ENCODE results near the gene ERF. TPM values are rescaled to one million over a fixed set of nuclear protein-coding genes. Genes with fewer than 3 reads are reported as not detected.
A peak's percentile ranks its signal among the peaks of the same experiment; 100 is the strongest.

Gene ERF
- total RNA-seq, 1 donor from 2014 or later: 111 TPM

GRCh38 chr19:42248270-42249148, 6.4 kb downstream of the ERF start:
- Mint-ChIP-seq H3K4me3 (ENCODE audit: low read depth) (no peak overlapping the region), H3K27me3 (no peaks in the 10 kb centered on the region), H3K27ac (no peak overlapping the region), H3K36me3 (ENCODE audit: insufficient read depth) (peaks cover 3% of the 10 kb centered on the region), H3K9me3 (ENCODE audit: low read depth) (no peaks in the 10 kb centered on the region), H3K4me1 (ENCODE audit: low read depth) (peaks cover 25% of the 10 kb centered on the region)
- no peak for DNase-seq (ENCODE audit: low spot score, unreplicated experiment)
- TF ChIP-seq, protein P1, sequence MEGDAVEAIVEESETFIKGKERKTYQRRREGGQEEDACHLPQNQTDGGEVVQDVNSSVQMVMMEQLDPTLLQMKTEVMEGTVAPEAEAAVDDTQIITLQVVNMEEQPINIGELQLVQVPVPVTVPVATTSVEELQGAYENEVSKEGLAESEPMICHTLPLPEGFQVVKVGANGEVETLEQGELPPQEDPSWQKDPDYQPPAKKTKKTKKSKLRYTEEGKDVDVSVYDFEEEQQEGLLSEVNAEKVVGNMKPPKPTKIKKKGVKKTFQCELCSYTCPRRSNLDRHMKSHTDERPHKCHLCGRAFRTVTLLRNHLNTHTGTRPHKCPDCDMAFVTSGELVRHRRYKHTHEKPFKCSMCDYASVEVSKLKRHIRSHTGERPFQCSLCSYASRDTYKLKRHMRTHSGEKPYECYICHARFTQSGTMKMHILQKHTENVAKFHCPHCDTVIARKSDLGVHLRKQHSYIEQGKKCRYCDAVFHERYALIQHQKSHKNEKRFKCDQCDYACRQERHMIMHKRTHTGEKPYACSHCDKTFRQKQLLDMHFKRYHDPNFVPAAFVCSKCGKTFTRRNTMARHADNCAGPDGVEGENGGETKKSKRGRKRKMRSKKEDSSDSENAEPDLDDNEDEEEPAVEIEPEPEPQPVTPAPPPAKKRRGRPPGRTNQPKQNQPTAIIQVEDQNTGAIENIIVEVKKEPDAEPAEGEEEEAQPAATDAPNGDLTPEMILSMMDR (IDR thresholded peaks at IDR 0.05; ENCODE audit: unreplicated experiment): no peak

DNA sequence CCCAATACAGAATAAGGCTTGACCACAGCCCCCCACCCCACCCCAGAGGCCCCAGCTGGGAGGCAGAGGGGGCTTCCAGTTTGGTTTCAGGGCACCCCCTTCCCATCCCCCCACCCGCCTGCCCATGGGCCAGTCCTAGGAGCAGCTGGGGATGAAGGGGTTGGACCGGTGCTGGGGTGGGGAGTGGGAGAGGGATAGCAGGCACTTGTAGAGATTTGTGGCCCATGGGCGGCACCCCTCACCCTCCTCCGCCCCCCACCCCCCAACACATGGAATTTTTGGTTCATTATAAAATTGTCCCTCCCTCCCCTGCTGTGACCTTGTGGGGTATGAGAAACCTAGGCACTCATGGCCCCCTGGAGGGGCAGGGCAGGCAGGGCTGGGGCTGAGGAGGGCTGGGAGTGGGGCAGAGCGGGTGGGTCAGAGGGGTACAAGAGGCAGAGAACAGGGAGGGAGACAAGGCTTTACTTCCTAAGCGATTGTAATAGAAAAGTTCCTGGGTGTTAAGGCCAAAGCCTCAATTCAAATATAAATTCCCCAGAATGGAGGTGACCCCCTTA, 7.2 kb downstream of the ERF start:
- Mint-ChIP-seq H3K36me3 (ENCODE audit: insufficient read depth) (peaks cover 3% of the 10 kb centered on the region), H3K9me3 (ENCODE audit: low read depth) (no peaks in the 10 kb centered on the region), H3K27ac (no peak overlapping the region), H3K27me3 (no peaks in the 10 kb centered on the region), H3K4me1 (ENCODE audit: low read depth) (peaks cover 27% of the 10 kb centered on the region), H3K4me3 (ENCODE audit: low read depth) (no peak overlapping the region)
- no peak for DNase-seq (ENCODE audit: low spot score, unreplicated experiment)
- TF ChIP-seq, protein P1 (IDR thresholded peaks at IDR 0.05; ENCODE audit: unreplicated experiment): no peak

GRCh38 chr19:42246922-42247639, 7.8 kb downstream of the ERF start:
- TF ChIP-seq, protein P1 (IDR thresholded peaks at IDR 0.05; ENCODE audit: unreplicated experiment): no peak
- Mint-ChIP-seq H3K4me3 (ENCODE audit: low read depth) (no peak overlapping the region), H3K9me3 (ENCODE audit: low read depth) (no peaks in the 10 kb centered on the region), H3K4me1 (ENCODE audit: low read depth) (peaks cover 21% of the 10 kb centered on the region), H3K27me3 (no peaks in the 10 kb centered on the region), H3K36me3 (ENCODE audit: insufficient read depth) (peaks cover 3% of the 10 kb centered on the region), H3K27ac (no peak overlapping the region)
- no peak for DNase-seq (ENCODE audit: low spot score, unreplicated experiment)

DNA sequence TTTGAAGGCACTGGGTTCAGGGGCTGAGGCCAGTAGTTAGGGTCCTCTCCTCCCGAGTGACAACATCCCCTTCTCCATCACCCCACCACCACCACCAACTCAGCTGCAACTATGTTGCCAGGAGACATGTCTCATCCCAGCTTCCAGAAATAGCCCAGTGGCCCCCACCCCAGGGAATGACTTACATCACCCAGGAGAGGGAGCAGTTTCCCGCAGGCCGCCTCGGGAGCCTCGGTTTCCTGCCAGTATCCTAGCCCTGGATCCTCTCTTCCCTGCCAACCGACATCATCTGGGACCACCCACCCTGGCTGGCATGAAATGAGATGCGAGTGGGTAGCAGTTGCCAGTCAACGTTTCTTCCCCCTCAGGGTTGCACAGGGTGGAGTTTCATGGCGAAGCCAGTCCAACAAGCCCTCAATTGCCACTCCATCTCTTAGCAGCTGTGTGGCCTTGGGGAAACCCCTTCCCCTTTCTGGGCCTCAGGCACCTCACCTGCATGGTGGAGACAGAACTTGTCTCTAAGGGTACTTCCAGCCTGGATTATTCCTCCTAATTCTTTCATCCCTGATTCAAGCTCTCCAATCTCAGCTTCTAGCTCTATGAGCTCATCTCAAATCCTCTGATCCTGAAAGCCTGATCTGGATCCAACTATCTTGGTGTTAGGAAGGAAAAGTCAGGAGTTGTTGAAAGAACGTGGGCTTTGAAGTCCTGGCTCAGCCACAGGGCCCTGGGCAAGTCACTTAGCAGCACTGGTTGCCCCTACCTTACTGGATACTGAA, 8.6 kb downstream of the ERF start:
- Mint-ChIP-seq H3K27ac (peak overlapping the region; percentile 76), H3K4me1 (ENCODE audit: low read depth) (peaks cover 20% of the 10 kb centered on the region), H3K9me3 (ENCODE audit: low read depth) (no peaks in the 10 kb centered on the region), H3K4me3 (ENCODE audit: low read depth) (no peak overlapping the region), H3K27me3 (no peaks in the 10 kb centered on the region), H3K36me3 (ENCODE audit: insufficient read depth) (peaks cover 3% of the 10 kb centered on the region)
- no peak for DNase-seq (ENCODE audit: low spot score, unreplicated experiment)
- TF ChIP-seq, protein P1 (IDR thresholded peaks at IDR 0.05; ENCODE audit: unreplicated experiment): peak; percentile 38
